ENCODE results near the gene IRF6.

DNA sequence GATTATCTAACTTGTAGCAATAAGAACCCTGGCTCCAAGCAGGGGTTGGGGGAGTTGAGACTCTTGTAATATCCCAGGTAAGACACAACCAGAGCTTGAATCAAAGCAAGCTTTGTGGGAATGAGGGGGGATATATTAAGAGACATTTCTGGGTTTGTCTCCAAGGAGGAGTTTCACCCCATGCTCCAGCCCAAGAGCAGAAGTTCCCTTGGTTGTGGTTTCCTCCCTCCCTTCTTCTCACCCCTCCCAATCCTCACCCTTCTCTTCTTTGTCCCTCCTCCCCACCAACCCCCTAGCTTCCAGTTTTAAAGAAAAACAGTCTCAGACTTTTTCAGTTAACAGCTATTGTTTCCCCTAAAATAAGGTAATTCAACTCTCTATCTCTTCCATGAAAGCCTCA is 38.2 kb downstream of the IRF6 start:
- TF ChIP-seq, protein P1, sequence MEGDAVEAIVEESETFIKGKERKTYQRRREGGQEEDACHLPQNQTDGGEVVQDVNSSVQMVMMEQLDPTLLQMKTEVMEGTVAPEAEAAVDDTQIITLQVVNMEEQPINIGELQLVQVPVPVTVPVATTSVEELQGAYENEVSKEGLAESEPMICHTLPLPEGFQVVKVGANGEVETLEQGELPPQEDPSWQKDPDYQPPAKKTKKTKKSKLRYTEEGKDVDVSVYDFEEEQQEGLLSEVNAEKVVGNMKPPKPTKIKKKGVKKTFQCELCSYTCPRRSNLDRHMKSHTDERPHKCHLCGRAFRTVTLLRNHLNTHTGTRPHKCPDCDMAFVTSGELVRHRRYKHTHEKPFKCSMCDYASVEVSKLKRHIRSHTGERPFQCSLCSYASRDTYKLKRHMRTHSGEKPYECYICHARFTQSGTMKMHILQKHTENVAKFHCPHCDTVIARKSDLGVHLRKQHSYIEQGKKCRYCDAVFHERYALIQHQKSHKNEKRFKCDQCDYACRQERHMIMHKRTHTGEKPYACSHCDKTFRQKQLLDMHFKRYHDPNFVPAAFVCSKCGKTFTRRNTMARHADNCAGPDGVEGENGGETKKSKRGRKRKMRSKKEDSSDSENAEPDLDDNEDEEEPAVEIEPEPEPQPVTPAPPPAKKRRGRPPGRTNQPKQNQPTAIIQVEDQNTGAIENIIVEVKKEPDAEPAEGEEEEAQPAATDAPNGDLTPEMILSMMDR (IDR thresholded peaks at IDR 0.05) = no peak
- TF ChIP-seq POLR2A (IDR thresholded peaks at IDR 0.05) = no peak

Data from tibial nerve (tissue), 3 donors.